ENCODE measurements around the gene SHC3.

The SHC3 gene

DNA sequence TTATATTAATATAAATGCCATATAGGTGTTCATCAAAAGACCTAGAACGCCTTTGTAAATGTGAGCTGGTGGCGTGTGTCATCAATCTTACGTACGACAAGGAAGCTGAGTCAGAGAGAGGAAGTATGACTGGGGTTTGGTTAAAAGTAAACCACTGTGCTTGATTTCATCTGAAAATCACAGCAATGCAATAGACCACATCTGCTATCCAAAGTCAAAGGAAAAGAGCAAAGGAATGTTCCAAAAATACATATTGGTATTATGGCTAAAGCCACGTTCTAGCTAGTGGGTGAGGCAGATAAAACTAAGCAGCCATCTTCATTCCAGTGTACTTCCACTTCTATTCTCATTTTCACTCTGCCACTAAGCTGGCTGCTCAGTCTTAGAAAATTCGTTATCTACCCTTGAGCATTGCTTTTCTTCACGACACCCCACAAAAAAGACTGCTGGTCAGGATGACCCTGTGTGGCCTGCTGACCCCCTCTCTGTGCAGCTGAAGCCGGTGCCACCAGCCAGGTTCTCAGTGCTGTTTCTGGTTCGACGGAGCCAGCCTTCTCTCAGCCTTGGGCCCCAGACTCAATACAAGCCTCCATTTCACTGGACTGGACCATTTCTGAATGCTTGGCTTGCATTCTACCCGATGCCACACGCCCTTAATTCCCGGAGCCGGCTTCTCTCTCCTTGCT, 23.8 kb downstream of the SHC3 start:
- DNase-seq (ENCODE audit: low read depth, low spot score) = no peak

DNA sequence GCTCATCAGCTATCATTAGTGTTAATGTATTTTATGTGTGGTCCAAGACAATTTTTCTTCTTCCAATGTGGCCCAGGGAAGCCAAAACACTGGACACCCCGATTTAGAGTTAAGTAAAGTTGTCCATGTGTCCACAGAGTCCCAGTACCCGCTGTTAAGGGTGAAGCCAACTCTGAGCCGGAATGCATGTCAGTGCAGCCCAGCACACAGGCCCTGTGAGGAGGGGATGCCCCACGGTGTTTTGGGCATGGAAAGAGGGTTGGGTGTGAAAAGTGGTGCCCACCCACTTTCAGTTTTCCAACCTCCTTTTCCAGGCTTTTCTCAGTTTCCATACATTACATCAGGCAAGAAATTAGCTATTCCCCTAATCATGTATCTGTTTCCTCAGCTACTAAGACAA, 24.4 kb downstream of the SHC3 start:
- no peak for DNase-seq (ENCODE audit: low read depth, low spot score)

DNA sequence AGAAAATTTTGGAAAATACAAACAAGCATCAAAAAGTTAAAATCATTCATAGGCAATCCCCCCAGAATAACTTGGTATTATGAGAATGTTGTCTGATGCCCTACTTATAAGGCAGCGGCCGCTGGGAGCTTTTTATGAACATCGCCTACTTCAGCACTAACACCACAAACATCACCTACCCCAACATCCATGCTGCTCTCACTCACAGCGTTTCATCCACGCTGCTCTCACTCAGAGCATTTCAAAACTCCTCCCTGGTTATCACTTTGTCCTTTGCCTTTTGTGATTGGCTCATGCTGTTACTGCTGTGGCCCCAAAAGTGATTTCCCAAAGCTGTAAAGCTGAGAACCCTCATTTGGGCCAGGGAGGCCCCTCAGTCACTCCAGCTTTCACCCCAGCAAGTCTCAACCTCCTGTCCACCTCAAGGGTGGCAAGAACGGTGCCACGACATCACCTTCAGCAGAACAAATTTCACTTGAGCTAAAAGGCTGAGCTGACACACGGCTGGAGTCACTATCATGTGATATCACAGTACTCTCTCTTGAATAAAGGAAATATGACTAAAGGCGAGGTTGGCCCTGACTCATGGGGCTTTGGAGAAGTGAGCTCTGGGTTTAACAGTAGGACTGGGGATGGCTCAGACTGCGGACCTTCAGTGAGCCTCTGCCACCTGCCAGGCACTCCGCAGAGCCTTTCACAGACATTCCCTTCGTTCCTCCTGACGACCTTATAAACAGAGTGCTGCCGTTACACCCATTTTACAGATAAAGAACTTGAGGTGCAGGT, 25.2 kb downstream of the SHC3 start:
- DNase-seq (ENCODE audit: low read depth, low spot score) = no peak

GRCh38 chr9:89149726-89150125, 28.9 kb downstream of the SHC3 start:
- DNase-seq (ENCODE audit: low read depth, low spot score) = no peak

- DNase-seq (ENCODE audit: low read depth, low spot score) = no peak
Observed at GRCh38 chr9:89145097-89145496, 33.5 kb downstream of the SHC3 start.

GRCh38 chr9:89144238-89144637, 34.4 kb downstream of the SHC3 start:
- DNase-seq (ENCODE audit: low read depth, low spot score) = no peak

GRCh38 chr9:89143266-89143665, 35.4 kb downstream of the SHC3 start:
- no peak for DNase-seq (ENCODE audit: low read depth, low spot score)

- no peak for DNase-seq (ENCODE audit: low read depth, low spot score)
Observed at GRCh38 chr9:89139455-89139854, 39.2 kb downstream of the SHC3 start.

DNA sequence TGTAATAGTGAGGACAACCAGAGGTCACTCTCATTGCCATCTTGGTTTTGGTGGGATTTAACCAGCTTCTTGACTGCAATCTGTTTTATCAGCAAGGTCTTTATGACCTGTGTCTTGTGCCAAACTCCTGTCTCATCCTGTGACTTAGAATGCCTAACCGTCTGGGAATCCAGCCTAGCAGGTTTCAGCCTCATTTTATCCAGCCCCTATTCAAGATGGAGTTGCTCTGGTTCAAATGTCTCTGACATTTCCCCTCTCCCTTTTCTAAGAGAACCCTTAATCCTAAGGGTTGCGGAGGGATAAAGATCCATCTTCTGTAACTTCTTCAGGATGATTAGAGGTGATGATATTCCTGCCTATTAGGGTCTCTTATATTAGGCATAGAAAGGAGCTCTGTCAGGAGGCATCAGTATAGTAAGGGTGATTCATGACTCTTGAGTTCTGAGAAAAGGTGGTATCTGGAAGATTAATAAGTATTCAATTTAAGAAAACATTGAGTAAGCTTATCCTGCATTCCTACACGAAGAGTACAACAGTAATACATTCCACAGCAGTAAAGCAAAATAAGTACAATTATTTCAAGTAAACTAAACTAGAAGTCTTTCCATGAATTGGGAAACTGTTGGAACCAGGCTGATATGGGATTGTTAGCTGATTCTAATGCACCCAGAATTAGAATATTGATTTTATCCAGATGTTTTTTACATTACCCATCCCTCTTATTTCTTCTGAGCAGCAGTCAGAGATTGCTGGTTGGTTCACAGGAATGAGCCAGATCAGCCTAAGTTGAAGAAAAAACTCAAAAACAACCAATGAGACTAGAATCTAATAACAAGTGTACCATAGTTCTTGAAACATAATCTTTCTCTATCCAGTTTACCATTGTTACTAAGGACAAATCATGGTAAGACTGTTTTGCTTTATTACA, 39.9 kb downstream of the SHC3 start:
- peak; percentile 4 for DNase-seq (ENCODE audit: low read depth, low spot score)

DNA sequence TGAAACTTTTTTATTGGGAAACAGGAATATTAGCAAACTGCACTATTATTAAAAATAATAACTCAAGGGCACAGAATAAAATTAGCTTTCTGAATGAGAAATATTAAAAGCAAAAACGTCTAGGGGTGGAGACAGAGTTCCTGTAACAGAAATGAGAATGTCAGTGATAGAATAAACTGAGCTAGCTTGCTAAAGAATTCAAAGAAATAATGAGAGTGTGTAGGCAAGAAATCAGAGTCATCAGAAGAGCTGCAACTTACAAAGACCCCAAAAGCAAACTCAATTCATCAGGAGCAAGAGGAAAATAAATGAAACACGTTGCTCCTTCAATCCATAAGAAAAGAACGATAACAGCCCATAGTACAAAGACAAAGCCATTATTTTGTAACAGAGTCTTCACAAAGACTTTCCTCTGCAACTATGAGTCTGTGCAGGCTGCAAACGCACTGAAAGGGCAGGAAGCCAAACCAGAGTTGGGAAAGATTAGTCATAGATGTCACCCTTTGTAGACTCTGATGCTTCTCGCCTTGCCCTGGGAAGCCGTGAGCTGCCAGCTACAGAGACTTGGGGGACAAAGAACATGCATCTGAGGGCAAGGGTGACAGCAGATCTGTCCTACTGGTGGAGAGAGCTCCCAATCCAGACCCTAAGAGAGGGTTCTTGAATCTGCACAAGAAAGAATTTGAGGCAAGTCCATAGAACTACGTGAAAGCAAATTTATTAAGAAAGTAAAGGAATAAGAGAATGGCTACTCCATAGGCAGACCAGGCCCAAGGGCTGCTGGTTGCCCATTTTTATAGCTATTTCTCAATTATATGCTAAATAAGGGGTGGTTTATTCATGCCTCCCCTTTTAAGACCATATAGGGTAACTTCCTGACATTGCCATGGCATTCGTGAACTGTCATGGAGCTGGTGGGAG, 40.8 kb downstream of the SHC3 start:
- no peak for DNase-seq (ENCODE audit: low read depth, low spot score)

DNA sequence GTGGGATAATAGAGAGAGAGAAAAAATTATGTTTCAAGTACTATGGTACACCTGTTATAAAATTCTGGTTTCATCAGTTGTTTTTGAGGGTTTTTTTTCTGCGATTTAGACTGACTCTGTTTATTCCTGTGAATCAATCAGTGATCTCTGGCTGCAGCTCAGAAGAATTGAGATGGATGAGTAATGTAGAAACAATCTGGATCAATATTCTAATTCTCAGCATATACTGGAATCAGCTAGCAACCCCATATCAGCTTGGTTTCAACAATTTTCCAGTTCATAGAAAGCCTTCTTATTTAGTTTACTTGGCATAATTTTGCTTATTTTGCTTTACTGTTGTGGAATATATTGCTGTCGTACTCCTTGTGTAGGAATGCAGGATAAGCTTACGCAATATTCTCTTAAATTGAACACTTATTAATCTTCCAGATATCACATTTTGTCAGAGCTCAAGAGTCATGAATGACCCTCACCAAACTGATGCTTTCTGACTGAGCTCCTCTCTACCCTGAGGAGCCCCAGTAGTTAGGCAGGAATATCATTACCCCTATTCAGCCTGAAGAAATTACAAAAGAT, 42.9 kb downstream of the SHC3 start:
- no peak for DNase-seq (ENCODE audit: low read depth, low spot score)

DNA sequence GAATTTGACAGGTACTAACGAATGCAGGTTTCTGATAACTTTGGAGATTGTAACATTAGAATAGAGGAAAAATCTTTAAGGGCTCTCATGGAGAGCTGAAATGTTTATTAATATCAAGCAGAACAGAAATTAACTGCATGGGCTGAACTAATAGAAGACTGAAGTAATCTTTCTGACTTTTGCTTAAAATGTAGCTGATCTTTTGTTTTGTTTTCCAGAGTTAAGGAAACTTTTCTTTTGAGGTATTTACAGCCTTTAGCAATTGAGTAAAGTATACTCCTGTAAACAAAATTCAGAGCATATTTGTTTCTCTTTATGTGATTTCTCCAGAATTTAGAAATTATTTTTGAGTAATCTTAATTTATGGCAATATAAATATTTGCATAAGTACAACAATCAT, 43.9 kb downstream of the SHC3 start:
- no peak for DNase-seq (ENCODE audit: low read depth, low spot score)

DNA sequence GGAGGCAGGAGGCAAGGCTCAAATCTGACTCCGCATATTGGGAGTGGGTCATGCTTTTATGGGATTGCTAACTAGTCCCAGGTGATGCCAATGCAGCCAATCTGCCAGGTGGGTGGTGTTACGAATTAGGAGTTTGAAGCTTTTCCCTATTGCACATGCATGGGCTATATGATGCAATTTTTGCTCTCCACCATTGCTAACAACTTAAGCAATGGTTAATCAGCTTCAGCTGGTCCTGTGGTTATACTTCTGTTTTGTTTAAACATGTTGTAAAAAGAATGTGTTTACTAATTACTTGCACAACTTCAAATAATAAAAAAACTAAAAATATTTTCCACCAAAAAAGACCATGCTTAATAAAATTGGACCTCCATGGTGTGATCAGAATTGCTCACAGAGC, 55.7 kb downstream of the SHC3 start:
- no peak for DNase-seq (ENCODE audit: low read depth, low spot score)

DNA sequence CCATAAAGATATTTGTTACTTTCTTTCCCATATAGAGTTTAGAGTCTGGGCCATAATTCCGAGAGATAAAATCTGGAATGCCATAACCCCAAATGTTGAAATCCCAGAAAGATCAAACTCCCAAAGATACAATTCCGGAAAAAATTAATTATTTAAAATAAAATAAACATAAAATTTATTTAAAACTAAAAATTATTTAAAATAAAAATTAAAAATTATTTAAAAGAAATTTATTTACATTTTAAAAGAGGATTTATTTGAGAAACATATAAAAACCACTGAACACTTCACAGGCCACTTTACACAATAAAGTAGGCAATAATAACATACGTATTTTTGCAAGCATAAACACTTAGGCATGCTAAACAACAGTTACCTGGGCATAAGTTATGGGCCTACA, 57.9 kb downstream of the SHC3 start:
- DNase-seq (ENCODE audit: low read depth, low spot score) = no peak

DNA sequence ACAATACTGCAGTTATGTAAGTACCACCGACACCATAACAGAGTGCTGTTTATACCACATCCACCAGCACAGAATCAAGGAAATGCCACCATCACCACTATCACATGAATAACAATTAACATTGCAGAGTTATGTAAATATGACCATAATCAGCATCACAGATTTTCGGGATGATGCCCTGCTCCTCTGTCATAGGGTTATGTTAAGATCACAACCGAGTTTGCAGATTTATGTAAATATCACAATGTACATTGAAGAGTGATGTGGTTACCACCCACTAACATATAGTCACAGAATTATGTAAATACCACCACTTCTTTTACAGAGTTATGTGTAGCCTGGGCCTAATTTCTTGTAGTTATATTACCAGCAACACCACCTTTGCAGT, 61.8 kb downstream of the SHC3 start:
- no peak for DNase-seq (ENCODE audit: low read depth, low spot score)

GRCh38 chr9:89116064-89116804, 62.4 kb downstream of the SHC3 start:
- no peak for DNase-seq (ENCODE audit: low read depth, low spot score)

GRCh38 chr9:89115426-89115825, 63.2 kb downstream of the SHC3 start:
- no peak for DNase-seq (ENCODE audit: low read depth, low spot score)

GRCh38 chr9:89114741-89115140, 63.9 kb downstream of the SHC3 start:
- no peak for DNase-seq (ENCODE audit: low read depth, low spot score)

DNA sequence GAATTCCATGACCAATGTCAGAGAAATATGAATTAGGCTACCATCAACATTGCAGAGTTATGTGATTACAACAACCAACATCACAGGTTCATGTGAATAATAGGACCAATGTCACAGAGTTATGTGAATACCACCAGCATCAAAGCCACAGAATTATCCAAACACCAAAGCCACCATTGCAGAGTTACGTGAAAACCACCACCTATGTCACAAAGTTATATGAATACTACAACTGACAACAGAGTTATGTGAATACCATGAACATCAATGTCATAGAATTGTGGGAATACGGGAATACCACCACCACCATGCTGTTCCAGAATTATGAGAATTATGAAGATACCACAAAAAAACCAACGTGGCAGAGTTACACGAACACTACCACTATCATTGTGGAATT, 64.8 kb downstream of the SHC3 start:
- DNase-seq (ENCODE audit: low read depth, low spot score) = no peak

GRCh38 chr9:89112243-89112642, 66.4 kb downstream of the SHC3 start:
- no peak for DNase-seq (ENCODE audit: low read depth, low spot score)

All from ELF-1 (cell line).